Stimulated activated CD4-positive, alpha-beta T cell treated with anti-CD3 and anti-CD28 coated beads, Interleukin-15, amount 100 ng/mL, for 1 hour (primary cell): ENCODE data around the gene SYN1.
"Not testable (repeated sequence)": the region's sequence is repeated elsewhere in the genome, so short reads cannot be mapped to it uniquely, and the experiment has no call there.

Experiments
- DNase-seq, 2 donors: peaks; one replicate each; pipeline ENCODE4 v3.0.0-alpha.2; 2020; ENCODE audit warnings: low read depth in 1 of 2, low spot score in 1 of 2

SYN1 gene

DNA sequence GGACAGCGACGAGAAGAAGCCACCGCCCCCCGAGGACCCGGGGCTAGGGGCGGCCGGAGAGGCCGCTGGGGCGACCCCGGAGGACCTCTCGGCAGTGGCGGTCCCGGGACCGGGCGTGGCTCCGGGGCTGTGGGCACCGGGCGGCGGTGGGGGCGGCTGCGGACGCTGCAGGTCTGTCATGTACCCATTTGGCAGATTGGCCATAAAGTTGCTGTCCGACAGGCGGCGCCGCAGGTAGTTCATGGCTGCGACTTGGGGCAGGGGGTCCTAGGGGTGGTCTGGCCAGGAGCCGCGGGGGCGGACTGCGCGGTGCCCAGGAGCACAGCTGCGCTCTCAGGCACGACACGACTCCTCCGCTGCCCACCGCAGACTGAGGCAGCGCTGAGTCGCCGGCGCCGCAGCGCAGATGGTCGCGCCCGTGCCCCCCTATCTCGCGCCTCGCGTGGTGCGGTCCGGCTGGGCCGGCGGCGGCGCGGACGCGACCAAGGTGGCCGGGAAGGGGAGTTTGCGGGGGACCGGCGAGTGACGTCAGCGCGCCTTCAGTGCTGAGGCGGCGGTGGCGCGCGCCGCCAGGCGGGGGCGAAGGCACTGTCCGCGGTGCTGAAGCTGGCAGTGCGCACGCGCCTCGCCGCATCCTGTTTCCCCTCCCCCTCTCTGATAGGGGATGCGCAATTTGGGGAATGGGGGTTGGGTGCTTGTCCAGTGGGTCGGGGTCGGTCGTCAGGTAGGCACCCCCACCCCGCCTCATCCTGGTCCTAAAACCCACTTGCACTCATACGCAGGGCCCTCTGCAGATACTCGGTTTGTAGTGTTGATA is at the start of gene SYN1:
Gene SYN1 (minus strand): TSS at position 372 of the 817 bp plus-strand sequence. CDS start 129 bp downstream, at position 243.
- DNase-seq, result peak; percentile 59 to 68

DNA sequence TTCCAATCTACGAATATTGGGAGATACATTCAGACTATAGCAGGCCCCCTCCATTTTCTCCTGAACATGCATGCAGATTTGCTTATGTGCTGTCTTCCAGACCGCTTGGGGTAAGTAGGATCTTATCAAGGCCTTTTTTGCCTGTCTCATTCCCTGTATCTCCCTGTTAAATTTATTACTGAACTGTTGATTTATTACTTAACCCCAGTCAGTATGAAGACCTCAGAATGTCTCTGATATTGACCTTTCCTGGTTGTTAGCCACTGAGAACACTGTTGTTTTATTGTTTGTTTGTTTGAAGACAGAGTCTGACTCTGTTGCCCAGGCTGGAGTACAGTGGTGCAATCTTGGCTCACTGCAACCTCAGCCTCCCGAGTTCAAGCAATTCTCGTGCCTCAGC is 46.1 kb upstream of the SYN1 start:
- not testable (repeated sequence) for DNase-seq

DNA sequence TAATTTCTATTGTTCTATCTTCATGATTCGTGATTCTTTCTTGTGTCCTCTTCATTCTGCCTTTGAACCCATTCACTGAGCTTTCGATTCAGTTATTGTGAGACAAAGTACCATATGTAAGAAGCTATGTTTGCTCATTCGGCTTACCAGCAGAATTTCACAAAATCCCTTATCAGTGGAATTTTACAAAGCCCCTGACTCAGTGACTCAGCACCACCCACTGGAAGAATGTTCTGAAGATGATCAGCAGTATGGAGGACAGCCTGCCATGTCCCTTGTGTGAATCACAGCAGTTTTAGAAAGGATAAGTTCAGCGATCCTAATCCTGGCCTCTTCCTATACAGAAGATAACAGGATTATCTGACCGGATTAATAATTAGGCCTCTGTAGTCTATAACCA is 45.1 kb upstream of the SYN1 start:
- DNase-seq, result no peak

DNA sequence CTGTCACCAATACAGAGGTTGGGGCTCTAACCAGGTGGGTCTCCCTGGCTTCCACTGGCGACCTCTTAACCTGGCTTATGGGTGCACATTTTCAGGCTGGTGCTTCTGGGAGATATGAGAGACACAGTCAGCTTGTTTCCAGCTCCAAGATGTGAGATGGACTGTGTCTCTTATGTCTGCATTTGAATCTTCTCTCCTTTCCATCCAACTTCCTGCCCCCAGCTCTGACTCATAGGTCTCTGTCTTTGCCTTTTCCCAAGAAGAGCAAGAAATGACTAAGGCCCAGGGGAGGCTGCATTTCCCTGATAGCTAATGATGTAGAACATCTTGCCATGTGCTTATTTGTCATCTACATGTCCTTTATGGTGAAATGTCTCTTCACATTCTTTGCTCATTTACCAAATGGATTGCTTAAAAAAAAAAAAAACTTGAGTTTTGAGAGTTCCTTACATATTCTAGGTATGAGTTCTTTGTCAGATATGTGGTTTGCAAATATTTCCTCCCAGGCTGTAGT is 42.5 kb upstream of the SYN1 start:
- DNase-seq, result no peak

DNA sequence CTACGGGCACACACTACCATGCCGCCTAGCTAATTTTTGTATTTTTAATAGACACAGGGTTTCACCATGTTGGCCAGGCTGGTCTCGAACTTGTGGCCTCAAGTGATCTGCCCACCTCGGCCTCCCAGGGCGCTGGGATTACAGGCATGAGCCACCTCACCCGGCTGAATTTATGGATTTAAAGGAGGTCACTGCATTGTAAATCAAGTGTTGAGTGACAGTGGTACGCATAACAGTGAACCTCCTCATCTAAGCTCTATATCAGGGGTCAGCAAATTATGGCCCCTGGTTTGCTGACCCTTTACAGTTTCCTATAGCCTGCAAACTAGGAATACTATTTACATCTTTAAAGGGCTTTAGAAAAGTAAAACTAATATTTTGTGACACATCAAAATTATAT is 41.9 kb upstream of the SYN1 start:
- DNase-seq, result no peak

DNA sequence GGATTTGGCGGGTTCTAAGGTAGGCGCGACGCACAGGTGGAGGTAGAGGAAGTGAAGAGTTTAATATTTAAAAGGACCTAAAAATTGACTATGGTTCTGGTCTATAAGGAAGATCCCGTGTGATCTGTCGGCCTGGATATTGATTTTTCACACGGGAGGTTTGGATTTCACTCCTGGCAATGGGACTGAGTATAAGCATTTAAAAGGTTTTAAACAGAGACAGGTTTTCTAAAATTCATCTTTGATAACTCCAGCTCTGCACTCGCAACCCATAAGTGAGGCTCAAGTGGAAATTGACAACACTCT is 39.7 kb upstream of the SYN1 start:
- DNase-seq, result no peak

DNA sequence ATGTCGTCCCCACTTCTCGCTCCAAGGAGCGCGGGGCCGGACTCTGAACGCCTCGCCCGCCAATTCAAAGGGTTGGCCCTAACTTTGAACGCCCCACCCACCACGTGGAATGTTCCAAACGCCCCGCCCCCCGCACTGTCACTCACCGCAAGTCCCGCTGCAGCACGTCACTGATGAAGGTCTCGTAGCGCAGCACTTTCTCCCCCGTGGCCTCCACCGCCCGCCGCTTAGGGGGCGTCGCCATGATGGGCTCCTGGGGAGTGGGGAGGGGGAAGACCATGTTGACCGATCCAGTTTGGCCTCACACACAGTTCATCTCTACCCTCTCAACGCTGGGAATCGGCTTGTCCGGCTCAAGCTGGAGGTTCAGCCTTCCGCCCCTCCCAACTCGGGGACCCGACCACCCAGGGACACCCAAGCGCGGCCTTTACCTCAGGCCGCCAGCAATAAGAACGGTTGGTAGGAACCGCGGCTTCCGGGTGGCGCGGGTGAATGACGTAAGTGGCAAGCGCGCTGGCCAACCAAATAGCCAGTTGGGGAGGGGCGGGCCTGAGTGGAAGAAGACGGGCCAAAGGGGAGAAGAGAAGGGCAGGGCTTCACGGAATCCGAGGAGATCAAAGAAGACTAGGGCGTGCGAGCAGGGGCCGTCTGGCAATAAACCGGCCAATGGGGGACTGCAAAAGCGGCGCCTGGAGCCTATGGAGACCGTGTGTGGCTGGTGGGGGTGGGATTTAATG is 39.2 kb upstream of the SYN1 start, which contains the start of gene UXT:
Gene UXT (minus strand): TSS at position 497 of the 737 bp plus-strand sequence. CDS start 253 bp downstream, at position 244.
- DNase-seq, result peak; percentile 76 to 78

DNA sequence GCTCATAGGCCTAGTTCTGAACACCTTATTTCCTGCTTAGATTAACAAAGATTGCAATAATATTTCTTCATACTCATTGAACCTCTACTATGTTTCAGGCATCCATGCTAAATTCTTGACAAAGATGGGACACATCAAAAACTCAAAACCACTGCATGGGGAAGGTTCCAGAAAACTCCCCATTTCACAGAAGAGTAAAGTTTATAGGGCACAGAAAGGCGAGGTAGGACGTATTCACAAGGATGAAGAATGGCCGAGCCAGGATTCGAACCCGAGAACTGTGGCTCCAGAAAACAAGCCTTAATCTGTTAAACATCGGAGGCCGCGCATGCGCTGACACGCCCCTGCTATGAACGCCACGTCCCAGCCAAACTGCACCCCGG is 38.6 kb upstream of the SYN1 start:
- DNase-seq, result no peak

DNA sequence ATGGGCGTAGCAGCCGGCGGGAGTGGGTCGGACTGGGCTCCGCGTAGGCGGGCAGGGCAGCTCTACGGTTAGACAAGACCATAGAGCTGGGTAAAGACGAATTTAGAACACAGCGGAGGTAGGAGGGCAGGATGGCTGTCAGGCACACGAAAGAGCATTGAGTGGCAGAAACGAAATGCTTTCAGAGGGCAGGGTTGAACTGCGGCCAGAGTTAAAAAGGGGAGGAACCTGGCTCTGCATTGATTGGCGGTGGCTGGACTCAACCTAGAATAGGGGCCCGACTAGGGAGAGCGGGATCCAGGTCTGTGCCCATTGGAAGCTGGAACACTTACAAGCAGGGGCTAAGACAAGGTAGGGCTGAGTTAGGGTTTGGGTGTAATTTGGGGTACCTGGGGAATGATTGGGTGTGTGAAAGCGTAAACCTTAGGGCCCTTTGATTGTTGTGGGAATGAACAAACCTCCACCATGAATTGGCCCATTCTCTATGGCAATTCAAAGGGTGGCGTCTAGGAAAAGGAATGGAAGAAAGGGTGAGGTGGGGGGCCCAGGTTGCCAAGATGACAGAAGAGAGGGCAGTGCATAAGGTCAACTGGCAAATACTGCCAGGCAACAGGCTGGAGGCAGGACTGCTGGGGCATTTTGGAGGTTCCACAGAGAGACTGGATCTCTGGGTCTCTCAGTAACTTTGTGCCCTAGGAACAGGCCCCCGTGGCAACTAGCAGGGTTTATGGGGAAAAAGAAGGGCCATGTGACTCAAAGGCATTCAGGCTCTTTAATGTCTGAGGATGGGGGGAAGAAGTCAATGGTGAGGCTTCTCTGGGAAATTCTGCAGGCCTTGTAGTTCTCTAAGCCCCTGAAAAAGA is 31.6 kb upstream of the SYN1 start:
- DNase-seq, result no peak

DNA sequence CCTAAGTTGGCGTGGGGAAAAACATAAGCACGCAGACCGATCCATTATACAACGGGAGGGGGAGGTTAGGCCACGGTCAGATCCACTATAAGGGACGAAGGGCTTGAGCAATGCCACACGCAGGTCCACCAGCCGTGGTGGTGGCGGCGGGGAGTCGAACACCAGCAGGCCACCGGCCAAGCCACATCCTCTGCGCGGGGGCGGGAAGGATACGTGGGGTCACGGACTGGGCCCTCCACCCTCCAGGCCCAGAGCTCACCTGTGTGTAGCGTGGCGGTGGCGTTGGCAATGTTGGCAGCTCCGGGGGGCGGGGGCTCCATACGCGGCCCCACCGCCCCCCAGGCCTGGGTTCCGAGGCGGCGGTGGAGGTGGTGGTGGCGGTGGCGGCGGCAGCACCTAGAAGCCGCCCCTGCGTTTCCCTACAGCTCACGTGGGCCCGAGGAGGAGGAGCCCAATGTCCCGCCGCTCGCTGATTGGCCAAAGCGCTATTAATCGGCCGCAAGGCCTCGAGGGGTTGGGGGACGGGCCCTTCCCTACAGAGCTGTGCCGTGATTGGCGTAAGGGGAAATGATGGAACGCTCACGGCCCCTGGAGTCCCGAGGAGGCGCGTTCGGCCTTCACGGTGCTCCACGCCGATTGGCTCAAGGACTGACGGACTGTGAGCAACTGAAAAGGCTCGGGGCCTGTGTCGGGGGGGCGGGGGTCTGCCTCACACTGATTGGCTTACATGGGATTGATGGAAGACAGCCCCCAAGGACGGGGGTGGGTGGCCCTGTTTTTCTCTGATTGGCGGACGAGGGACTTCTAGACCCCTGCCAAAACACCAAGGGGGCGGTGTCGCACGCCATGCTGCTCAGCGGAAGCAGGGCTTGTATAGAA is 30.7 kb upstream of the SYN1 start, which contains the start of gene ELK1:
Gene ELK1 (minus strand): TSS at position 400 of the 879 bp plus-strand sequence. CDS start 9,122 bp downstream, outside the sequence.
- peak; percentile 71 to 75 for DNase-seq

DNA sequence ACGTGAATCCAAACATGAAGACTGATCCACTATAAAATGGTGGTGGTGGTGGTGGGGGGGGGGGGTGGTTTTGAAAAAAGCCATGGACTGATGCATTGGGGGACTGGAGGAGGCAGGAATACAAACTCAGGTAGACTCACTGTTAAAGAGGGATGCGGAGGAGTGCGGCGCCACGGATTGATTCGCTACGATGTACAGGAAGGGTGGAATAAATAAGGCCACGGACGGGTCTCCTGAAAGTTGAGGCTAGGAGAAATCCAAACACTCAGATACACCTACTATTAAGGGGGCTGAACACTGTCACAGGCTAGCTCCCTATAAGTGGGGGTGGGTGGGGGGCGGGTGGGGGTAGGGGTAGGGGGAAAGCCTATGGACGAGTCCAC is 30.1 kb upstream of the SYN1 start:
- DNase-seq, result no peak

DNA sequence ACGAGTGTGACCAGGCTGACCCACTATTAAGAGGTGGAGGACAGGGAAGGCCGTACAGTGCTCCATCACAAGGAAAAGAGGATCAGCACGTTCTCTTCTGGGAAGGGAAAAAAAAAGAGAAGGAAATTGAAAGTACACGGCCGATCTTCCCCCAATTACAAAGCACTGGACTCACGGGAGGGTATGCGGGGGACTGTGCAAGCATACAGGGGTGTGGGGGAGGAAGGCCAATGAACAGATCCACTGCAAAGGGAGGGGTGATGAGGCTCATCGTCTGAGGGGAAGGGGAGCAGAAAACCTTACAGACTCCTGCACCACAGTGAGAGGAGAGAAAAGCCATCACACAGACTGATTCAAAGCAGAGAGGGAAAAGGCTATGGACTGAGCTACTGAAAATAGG is 29.6 kb upstream of the SYN1 start:
- DNase-seq, result no peak

DNA sequence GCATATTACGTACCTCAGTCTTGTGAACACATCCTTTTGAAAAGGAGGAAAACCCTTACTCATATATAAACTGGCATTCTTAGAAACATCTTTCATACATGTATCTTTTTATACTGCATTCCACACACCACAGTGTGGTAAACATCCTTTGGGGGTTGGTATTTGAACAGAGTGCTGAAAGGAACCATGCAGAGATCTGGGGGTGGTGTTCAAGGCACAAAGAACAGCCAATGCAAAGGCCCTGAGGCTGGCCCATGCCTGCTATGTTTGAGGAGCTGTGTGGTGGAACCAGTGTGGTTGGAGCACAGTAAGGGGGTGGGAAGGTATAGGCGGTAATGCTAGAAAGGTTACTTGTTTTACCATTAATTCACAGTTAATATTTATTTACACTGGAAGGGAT is 28.7 kb upstream of the SYN1 start:
- DNase-seq, result no peak

DNA sequence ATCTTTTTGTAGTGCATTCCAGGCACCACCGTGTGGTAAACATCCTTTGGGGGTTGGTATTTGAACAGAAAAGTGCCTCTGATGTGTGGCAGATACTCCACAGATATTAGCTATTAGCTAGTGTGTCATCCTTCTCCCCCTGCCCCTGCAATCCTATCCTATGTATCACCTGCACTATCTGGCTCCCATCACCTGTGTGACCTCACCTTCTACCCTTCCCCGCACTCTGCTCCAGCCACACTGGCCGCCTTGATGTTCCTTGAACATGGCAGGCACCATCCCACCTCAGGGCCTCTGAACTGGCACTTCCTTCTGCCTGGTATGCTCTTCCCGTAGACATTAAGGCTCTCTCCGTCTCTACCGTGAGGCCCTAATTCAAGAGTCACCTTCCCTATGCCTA is 27.0 kb upstream of the SYN1 start:
- no peak for DNase-seq

DNA sequence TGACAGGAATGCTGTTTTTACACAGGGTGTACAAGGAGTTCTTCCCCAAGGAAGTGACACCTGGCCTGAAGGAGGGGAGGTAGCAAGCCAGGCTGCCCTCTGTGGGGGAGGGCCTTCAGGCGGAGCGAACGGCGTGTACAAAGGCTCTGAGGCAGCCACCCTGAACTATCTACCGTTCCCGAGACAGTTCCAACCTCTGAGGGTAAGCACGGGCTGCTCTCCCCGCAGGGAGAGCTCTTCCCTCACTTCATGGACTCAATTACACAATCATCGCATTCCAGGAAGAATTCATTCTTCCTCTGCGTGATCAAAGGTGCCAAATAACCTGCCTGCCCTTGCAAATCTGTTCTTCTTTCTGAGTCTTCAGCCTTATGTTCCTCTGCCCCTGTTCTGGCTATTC is 25.9 kb upstream of the SYN1 start:
- no peak for DNase-seq

DNA sequence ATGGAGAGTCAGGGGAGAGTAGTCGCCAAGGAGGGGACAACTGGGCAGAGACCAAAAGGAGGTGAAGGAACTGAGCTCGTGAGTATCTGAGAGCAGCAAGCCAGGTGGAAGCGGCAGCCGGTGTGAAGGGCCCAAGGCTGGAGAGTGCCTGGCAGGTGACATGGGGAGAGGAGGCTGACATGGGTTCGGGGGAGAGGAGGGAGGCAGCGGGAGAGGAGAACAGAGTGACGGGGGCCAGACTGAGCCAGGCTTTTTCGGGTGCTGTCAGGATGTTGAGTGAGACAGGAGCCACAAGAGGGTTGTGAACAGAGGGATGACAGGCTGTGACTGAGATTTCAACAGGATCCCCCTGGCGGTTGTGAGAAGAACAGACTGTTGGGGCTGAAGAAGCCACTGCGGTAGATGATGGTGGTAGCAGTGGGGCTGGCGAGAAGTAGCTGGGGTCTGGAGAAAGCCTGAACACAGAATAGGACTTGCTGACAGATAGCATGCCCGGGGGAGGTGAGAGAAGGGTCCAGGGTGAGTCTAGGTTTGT is 25.0 kb upstream of the SYN1 start:
- DNase-seq, result no peak

DNA sequence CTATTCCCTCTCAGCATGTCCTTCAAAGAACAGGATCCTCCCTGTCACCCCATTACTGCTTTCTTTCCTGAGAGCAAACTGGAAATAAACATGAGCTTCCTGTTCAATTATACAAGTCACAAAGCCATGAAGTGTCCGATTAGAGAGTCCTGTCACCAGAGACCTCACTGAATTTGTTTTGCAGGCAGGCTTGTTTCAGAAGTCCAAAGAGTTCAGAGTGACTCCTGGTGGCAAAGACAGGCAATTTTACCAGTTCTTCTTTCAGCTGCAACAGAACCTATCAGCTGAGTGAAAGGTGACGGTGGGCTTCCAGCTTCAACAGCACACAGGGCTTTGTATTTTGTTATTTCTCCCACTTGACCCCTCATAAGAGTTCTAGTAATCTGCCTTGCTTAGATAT is 24.3 kb upstream of the SYN1 start:
- DNase-seq, result no peak

DNA sequence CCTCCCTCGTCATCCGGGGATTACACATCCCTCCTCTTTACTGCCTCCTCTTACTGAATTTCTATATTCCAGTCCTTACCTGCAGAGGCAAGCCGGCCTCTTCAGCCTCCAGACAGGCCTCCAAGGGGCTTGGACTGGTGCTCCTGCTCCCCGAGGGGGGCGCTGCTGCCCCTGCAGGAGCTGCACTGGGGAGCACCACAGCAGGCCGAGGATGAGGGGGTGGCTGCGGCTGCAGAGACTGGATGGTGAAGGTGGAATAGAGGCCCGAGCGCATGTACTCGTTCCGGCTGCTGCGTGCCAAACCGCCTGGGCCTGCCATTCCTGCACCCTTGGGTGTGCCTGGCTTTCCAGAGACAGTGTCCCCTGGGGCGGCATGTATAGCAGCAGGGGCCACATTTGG is 19.2 kb upstream of the SYN1 start:
- DNase-seq, result no peak

DNA sequence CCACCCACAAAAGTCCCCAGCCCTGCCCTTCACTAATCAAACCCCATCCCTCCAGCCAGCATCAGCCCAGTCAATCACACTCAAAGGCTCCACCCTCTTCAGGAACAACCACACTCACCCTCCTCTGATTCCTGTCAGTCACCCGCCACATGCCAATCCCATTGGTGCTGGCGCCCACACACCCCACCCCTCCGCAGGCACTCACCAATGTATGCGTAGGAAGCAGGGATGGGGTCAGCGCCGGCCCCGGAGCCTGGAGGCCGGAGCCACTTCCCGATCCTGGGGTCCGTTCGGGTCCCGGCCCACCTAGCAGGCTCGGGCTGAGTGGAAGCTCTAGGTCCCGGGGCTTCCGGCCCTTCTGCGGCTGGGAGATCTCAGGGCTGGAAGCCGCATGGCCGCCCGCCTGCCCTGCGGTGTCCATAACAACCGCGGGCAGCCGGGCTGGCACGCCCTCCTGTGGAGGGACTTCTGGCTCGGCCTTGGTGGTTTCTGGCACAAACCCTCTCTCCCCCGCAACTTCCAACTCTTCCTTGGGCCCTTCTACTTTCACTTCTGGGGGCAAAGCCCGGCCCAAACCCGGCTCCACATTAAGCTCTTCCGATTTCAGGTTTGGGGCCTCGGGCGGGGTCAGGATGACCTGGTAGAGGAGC is 18.0 kb upstream of the SYN1 start:
- peak in 1 of 2 donors; percentile 20 for DNase-seq
